Kidney (tissue), 14 donors: ENCODE data around the gene CXCL3. TPM values are rescaled to one million over a fixed set of nuclear protein-coding genes. Genes with fewer than 3 reads are reported as not detected.

Source experiments
- DNase-seq, 5 donors: peaks; one replicate each; pipeline ENCODE4 v3.0.0-alpha.2; 2013 to 2020
- FAIRE-seq: peaks from 2 replicates; lab custom pipeline; 2012; peaks lifted over from hg19 to GRCh38; lab: Jason Lieb, UNC
- H3K27ac ChIP-seq, 2 donors: one replicate each; pipeline ENCODE4 v1.7.0; 2013; ENCODE audit warnings: low read depth in 2 of 2, low read length in 2 of 2, inconsistent platforms in 1 of 2
- H3K27me3 ChIP-seq: one replicate; pipeline ENCODE4 v1.7.1; 2013; ENCODE audit warnings: low read length, inconsistent platforms; ENCODE audit not compliant: control insufficient read depth, insufficient read depth
- H3K36me3 ChIP-seq, 3 donors: one replicate each; pipeline versions ENCODE4 v1.7.0 to v1.7.1; 2013; ENCODE audit warnings: low read length in 3 of 3, control low read depth in 1 of 3, inconsistent platforms in 1 of 3; ENCODE audit not compliant: insufficient read depth in 3 of 3, control insufficient read depth in 2 of 3
- H3K4me1 ChIP-seq, 3 donors: one replicate each; pipeline versions ENCODE4 v1.7.0 to v1.7.1; 2013; ENCODE audit warnings: low read length in 3 of 3, inconsistent platforms in 1 of 3, low read depth in 1 of 3; ENCODE audit not compliant: control insufficient read depth in 2 of 3, insufficient read depth in 2 of 3
- H3K4me3 ChIP-seq, 3 donors: one replicate each; pipeline versions ENCODE4 v1.7.0 to v1.8.1; 2013; ENCODE audit warnings: low read length in 3 of 3, control low read depth in 1 of 3, inconsistent platforms in 1 of 3
- H3K9ac ChIP-seq, 3 donors: one replicate each; pipeline versions ENCODE4 v1.7.0 to v1.7.1; 2013; ENCODE audit warnings: low read length in 3 of 3, control low read depth in 1 of 3, inconsistent platforms in 1 of 3
- H3K9me3 ChIP-seq, 3 donors: one replicate each; pipeline versions ENCODE4 v1.7.0 to v1.7.1; 2013; ENCODE audit warnings: low read length in 3 of 3, control low read depth in 1 of 3, inconsistent platforms in 1 of 3; ENCODE audit not compliant: control insufficient read depth in 2 of 3, insufficient read depth in 1 of 3
- CTCF ChIP-seq: IDR thresholded peaks from 3 replicates; pipeline ENCODE4 v1.5.1; 2012; ENCODE audit warnings: mild to moderate bottlenecking, moderate library complexity, borderline replicate concordance; ENCODE audit not compliant: insufficient read depth; ENCODE audit errors: extremely low read depth
- intact Hi-C: fragments of 100-400 bp; cut with DNase I; formaldehyde crosslinking; loops from one replicate; pipeline ENCODE4 v1.11.1; 2022
- polyA plus RNA-seq: library from polyadenylated mRNA; stranded (reverse); fragments of 350-450 nt; fragmentation: Illumina TruSeq; extraction: RNeasy Lipid Tissue Mini Kit (QIAGEN cat#74804); gene quantifications from one replicate; pipeline ENCODE4 v1.2.3, GENCODE V29; 2014; ENCODE audit warnings: low read depth, low replicate concordance; ENCODE audit not compliant: insufficient read depth
- total RNA-seq: library from RNA; stranded (reverse); fragmentation: NEBNext Ultra II Directional; extraction: Animal tissue kit (Norgen Biotek cat#: 25700); gene quantifications from one replicate; pipeline ENCODE4 v1.2.1, GENCODE V29; 2021
- donor health status: control.
- donor health status: control.
- donor health status: control.
- donor health status: control.
- donor health status: control.
- donor health status: DM: yes; HTN: yes; CAD: no.
- donor health status: Normal renal cell carcinoma (clear cell type).

CXCL3 gene
- total and polyA plus RNA-seq, 2 donors from 2014 or later = 0.97 to 2.8 TPM

DNA sequence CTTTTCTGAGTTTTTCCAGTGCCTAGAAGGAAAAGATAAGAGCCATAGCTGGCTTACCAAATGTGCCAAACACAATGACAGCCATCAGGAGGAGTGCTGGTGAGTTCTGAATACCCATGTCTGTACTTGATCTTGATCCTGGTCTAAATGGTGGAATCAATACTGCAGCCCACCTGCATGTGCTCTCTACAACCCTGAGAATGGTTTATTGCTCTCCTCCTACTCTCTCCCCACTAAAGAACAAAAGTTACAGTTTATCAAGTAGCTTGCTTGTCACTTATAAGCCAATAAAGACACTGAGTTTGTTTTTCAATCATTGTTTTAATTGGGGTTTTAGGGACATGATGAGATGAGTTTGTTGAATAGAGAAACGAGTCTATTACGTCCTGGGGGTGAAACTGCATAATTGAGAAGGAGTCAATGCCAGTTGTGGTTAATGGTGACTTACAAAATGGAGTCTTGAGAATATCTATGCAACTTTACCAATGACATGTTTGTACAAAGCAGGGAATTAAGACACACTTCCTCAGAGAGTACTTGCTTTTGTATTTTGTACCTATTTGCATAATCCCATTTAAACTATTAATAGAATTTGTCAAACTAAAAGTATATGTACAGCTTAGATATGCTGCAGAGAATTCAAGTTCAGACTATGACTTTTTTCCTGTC, 20.8 kb upstream of the CXCL3 start:
- intact Hi-C loops = no loop called here
- DNase-seq (no peak), FAIRE-seq (no peak)
- no peak for TF ChIP-seq CTCF
- Histone ChIP-seq H3K4me1 (no peaks in the 10 kb centered on the region), H3K36me3 (no peaks in the 10 kb centered on the region), H3K27ac (no peak overlapping the region), H3K4me3 (no peak overlapping the region), H3K27me3 (no peaks in the 10 kb centered on the region), H3K9me3 (no peaks in the 10 kb centered on the region), H3K9ac (no peak overlapping the region)

DNA sequence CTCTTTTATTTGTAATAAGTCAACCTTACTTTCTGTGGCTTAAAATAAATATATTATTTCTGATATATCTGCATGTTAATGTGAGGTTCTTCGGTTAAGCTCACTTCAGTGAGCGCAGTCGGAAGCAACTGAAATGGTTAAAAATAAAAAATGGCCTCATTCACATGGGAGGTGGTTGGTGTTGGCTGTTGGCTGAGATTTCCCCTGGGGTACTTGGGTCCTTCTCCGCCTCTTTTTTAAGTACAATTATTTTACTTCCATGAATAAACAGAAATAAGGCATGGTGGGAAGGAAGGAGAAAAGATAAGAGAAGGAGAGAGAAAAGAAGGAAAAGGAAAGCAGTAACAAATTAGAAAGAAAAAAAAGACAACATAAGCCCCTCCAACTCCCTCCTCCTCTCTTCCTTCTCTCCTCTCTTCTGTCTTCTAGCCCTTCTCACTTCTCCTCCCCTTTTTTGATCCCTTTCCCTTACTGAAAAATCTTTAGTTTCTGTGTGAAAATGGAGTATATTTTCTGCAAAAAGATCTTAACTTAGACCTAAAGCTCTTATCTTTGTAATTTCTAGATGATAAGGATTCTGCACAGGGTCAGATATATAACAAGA, 19.7 kb upstream of the CXCL3 start:
- Histone ChIP-seq H3K9me3 (no peaks in the 10 kb centered on the region), H3K27ac (no peak overlapping the region), H3K4me1 (no peaks in the 10 kb centered on the region), H3K4me3 (no peak overlapping the region), H3K36me3 (no peaks in the 10 kb centered on the region), H3K27me3 (no peaks in the 10 kb centered on the region), H3K9ac (no peak overlapping the region)
- DNase-seq = no peak
- TF ChIP-seq CTCF = no peak
- FAIRE-seq = no peak
- intact Hi-C loops = no loop called here

GRCh38 chr4:74057588-74057987, 19.1 kb upstream of the CXCL3 start:
- TF ChIP-seq CTCF = no peak
- Histone ChIP-seq H3K27me3 (no peaks in the 10 kb centered on the region), H3K9ac (no peak overlapping the region), H3K9me3 (no peaks in the 10 kb centered on the region), H3K4me1 (no peaks in the 10 kb centered on the region), H3K36me3 (no peaks in the 10 kb centered on the region), H3K27ac (no peak overlapping the region), H3K4me3 (no peak overlapping the region)
- intact Hi-C loops = no loop called here
- no peak for FAIRE-seq
- DNase-seq = no peak
